Ishikawa (cell line): ENCODE measurements around the gene KLHL12.

ENCODE experiments used
- CEBPB ChIP-seq: IDR thresholded peaks from 2 replicates; pipeline ENCODE4 v1.6.1; 2012
- CREB1 ChIP-seq: IDR thresholded peaks from 2 replicates; pipeline ENCODE4 v1.6.1; 2012; ENCODE audit warnings: low read depth
- EGR1 ChIP-seq: IDR thresholded peaks from 2 replicates; pipeline ENCODE4 v1.6.1; 2012
- EP300 ChIP-seq: IDR thresholded peaks from 2 replicates; pipeline ENCODE4 v1.6.1; 2012; ENCODE audit warnings: borderline replicate concordance
- FOXM1 ChIP-seq: IDR thresholded peaks from 2 replicates; pipeline ENCODE4 v1.6.1; 2012; ENCODE audit warnings: low read depth, borderline replicate concordance
- MAX ChIP-seq: IDR thresholded peaks from 2 replicates; pipeline ENCODE4 v1.6.1; 2012
- NFIC ChIP-seq: IDR thresholded peaks from 2 replicates; pipeline ENCODE4 v1.6.1; 2012
- RAD21 ChIP-seq: IDR thresholded peaks from 2 replicates; pipeline ENCODE4 v1.6.1; 2012; ENCODE audit warnings: low read depth
- REST ChIP-seq: IDR thresholded peaks from 2 replicates; pipeline ENCODE4 v1.6.1; 2012; ENCODE audit warnings: low read depth, mild to moderate bottlenecking
- TAF1 ChIP-seq: IDR thresholded peaks from 2 replicates; pipeline ENCODE4 v1.6.1; 2012; ENCODE audit warnings: low read depth, mild to moderate bottlenecking
- TCF12 ChIP-seq: IDR thresholded peaks from 2 replicates; pipeline ENCODE4 v1.6.1; 2012; ENCODE audit warnings: low read depth
- TEAD4 ChIP-seq: IDR thresholded peaks from 2 replicates; pipeline ENCODE4 v1.6.1; 2012
- USF1 ChIP-seq: IDR thresholded peaks from 2 replicates; pipeline ENCODE4 v1.6.1; 2012
- YY1 ChIP-seq: IDR thresholded peaks from 2 replicates; pipeline ENCODE4 v1.6.1; 2012; ENCODE audit warnings: low read depth
- ZBTB7A ChIP-seq: IDR thresholded peaks from 2 replicates; pipeline ENCODE4 v1.6.1; 2012; ENCODE audit warnings: low read depth

KLHL12 gene

GRCh38 chr1:202858331-202858730 lies 68.7 kb downstream of the KLHL12 start:
- TF ChIP-seq MAX (no peak), FOXM1 (no peak), TAF1 (no peak), REST (no peak), CREB1 (no peak), CEBPB (peak; percentile 27; the same call in 1 of the 2 replicates)

GRCh38 chr1:202857136-202857610 lies 69.9 kb downstream of the KLHL12 start:
- no peak for TF ChIP-seq TCF12
- TF ChIP-seq EP300, result no peak
- no peak for TF ChIP-seq MAX
- TF ChIP-seq TAF1, result no peak
- TF ChIP-seq RAD21, result no peak
- no peak for TF ChIP-seq CEBPB
- TF ChIP-seq TEAD4, result no peak
- TF ChIP-seq YY1, result no peak
- no peak for TF ChIP-seq CREB1
- TF ChIP-seq FOXM1, result no peak
- no peak for TF ChIP-seq REST
- TF ChIP-seq USF1, result no peak
- TF ChIP-seq ZBTB7A, result no peak
- no peak for TF ChIP-seq EGR1
- TF ChIP-seq NFIC, result no peak

GRCh38 chr1:202856014-202856413 lies 71.0 kb downstream of the KLHL12 start:
- TF ChIP-seq FOXM1, result no peak
- TF ChIP-seq USF1, result no peak
- no peak for TF ChIP-seq MAX
- TF ChIP-seq ZBTB7A, result no peak
- no peak for TF ChIP-seq RAD21
- no peak for TF ChIP-seq TCF12

GRCh38 chr1:202854787-202855186 lies 72.2 kb downstream of the KLHL12 start:
- TF ChIP-seq REST (no peak), TCF12 (no peak)

GRCh38 chr1:202852163-202852904 lies 74.7 kb downstream of the KLHL12 start:
- TF ChIP-seq EP300, result no peak
- peak; percentile 75 for TF ChIP-seq RAD21
- TF ChIP-seq YY1, result peak; percentile 88
